SK-N-SH treated with all-trans-retinoic acid at 6 μM for 48 hours (cell line): ENCODE measurements around the gene MICB.

Source experiments
- ARNTL ChIP-seq: fragments of 450-650 bp; formaldehyde crosslinking; IDR thresholded peaks from 2 replicates; pipeline ENCODE4 v1.5.0; 2020; ENCODE audit warnings: low read depth, mild to moderate bottlenecking, moderate library complexity, borderline replicate concordance
- ESRRG ChIP-seq: fragments of 250-450 bp; sonication (Bioruptor Pico); IDR thresholded peaks from 2 replicates; pipeline ENCODE4 v1.6.1; 2021; ENCODE audit warnings: mild to moderate bottlenecking
- PATZ1 ChIP-seq: fragments of 250-450 bp; sonication (Bioruptor Pico); IDR thresholded peaks from 2 replicates; pipeline ENCODE4 v1.8.0; 2020; ENCODE audit warnings: mild to moderate bottlenecking, moderate library complexity, borderline replicate concordance
- PPARA ChIP-seq: fragments of 250-450 bp; sonication (Bioruptor Pico); IDR thresholded peaks from 2 replicates; pipeline ENCODE4 v1.5.0; 2020; ENCODE audit warnings: mild to moderate bottlenecking, borderline replicate concordance
- RARB ChIP-seq: fragments of 250-450 bp; sonication (Bioruptor Pico); IDR thresholded peaks from 2 replicates; pipeline ENCODE4 v1.8.0; 2021; ENCODE audit warnings: mild to moderate bottlenecking, moderate library complexity
- TCF4 ChIP-seq: fragments of 250-450 bp; sonication (Bioruptor Pico); IDR thresholded peaks from 2 replicates; pipeline ENCODE4 v1.8.0; 2021; ENCODE audit warnings: mild to moderate bottlenecking, moderate library complexity, borderline replicate concordance
- TSHZ2 ChIP-seq: fragments of 250-450 bp; sonication (Bioruptor Pico); IDR thresholded peaks from 2 replicates; pipeline ENCODE4 v1.5.0; 2020; ENCODE audit warnings: mild to moderate bottlenecking, moderate library complexity
- ZC3H10 ChIP-seq: fragments of 250-450 bp; sonication (Bioruptor Pico); IDR thresholded peaks from 2 replicates; pipeline ENCODE4 v1.5.1; 2021; ENCODE audit warnings: mild to moderate bottlenecking, moderate library complexity
- ZFP3 ChIP-seq: fragments of 250-450 bp; sonication (Bioruptor Pico); IDR thresholded peaks from 2 replicates; pipeline ENCODE4 v1.5.0; 2020; ENCODE audit warnings: mild to moderate bottlenecking, moderate library complexity
- TF ChIP-seq, protein P1 (sequence below): fragments of 250-450 bp; sonication (Bioruptor Pico); IDR thresholded peaks from 2 replicates; pipeline ENCODE4 v1.8.0; 2021; ENCODE audit warnings: low read depth, mild to moderate bottlenecking, moderate library complexity, borderline replicate concordance

- TF ChIP-seq PATZ1 (CRISPR knock-in tag) (no peak), RARB (CRISPR knock-in tag) (no peak), TSHZ2 (CRISPR knock-in tag) (no peak), PPARA (no peak), TCF4 (CRISPR knock-in tag) (no peak), ARNTL (CRISPR knock-in tag) (no peak), ZC3H10 (CRISPR knock-in tag) (no peak), ZFP3 (CRISPR knock-in tag) (no peak), ESRRG (CRISPR knock-in tag) (no peak)
- TF ChIP-seq, protein P1, sequence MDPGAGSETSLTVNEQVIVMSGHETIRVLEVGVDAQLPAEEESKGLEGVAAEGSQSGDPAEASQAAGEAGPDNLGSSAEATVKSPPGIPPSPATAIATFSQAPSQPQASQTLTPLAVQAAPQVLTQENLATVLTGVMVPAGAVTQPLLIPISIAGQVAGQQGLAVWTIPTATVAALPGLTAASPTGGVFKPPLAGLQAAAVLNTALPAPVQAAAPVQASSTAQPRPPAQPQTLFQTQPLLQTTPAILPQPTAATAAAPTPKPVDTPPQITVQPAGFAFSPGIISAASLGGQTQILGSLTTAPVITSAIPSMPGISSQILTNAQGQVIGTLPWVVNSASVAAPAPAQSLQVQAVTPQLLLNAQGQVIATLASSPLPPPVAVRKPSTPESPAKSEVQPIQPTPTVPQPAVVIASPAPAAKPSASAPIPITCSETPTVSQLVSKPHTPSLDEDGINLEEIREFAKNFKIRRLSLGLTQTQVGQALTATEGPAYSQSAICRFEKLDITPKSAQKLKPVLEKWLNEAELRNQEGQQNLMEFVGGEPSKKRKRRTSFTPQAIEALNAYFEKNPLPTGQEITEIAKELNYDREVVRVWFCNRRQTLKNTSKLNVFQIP (CRISPR knock-in tag), result no peak
Measured at GRCh38 chr6:31532644-31533454, 34.9 kb downstream of the MICB start.
